Activated naive CD8-positive, alpha-beta T cell treated with anti-CD3 and anti-CD28 coated beads, Interleukin-2, amount 50 U/mL, for 24 hours (primary cell): ENCODE data around the gene TRAPPC3.

Experiments used
- ATAC-seq: fragments of 150-1000 bp; cut with Tn5 transposase; one replicate; pipeline ENCODE4 v1.10.0; 2021
- DNase-seq: peaks from one replicate; pipeline ENCODE4 v3.0.0; 2021
- H3K27ac Mint-ChIP-seq: one replicate; pipeline ENCODE4 v1.8.0; 2021; ENCODE audit warnings: mild to moderate bottlenecking, mixed read lengths
- H3K27me3 Mint-ChIP-seq: one replicate; pipeline ENCODE4 v1.8.0; 2021; ENCODE audit warnings: mixed read lengths
- H3K36me3 Mint-ChIP-seq: one replicate; pipeline ENCODE4 v1.8.0; 2021; ENCODE audit warnings: low read depth, mixed read lengths
- H3K4me1 Mint-ChIP-seq: one replicate; pipeline ENCODE4 v1.8.0; 2021; ENCODE audit warnings: mixed read lengths
- H3K4me3 Mint-ChIP-seq: one replicate; pipeline ENCODE4 v1.8.0; 2021; ENCODE audit warnings: mild to moderate bottlenecking, moderate library complexity, mixed read lengths
- H3K9me3 Mint-ChIP-seq: one replicate; pipeline ENCODE4 v1.8.0; 2021; ENCODE audit warnings: mixed read lengths

Gene TRAPPC3

GRCh38 chr1:36096500-36097432, 52.5 kb downstream of the TRAPPC3 start:
- H3K27me3 Mint-ChIP-seq, result no peaks in the 10 kb centered on the region
- no peaks in the 10 kb centered on the region for H3K9me3 Mint-ChIP-seq
- ATAC-seq (no peak), DNase-seq (no peak)
- H3K27ac Mint-ChIP-seq, result no peak overlapping the region
- no peaks in the 10 kb centered on the region for H3K4me1 Mint-ChIP-seq
- H3K36me3 Mint-ChIP-seq, result peaks cover 11% of the 10 kb centered on the region
- H3K4me3 Mint-ChIP-seq, result no peak overlapping the region

GRCh38 chr1:36095760-36096405, 53.4 kb downstream of the TRAPPC3 start:
- no peak overlapping the region for H3K4me3 Mint-ChIP-seq
- H3K27ac Mint-ChIP-seq, result no peak overlapping the region
- no peak for ATAC-seq
- DNase-seq, result no peak
- no peaks in the 10 kb centered on the region for H3K27me3 Mint-ChIP-seq
- peaks cover 4% of the 10 kb centered on the region for H3K4me1 Mint-ChIP-seq
- no peaks in the 10 kb centered on the region for H3K9me3 Mint-ChIP-seq
- H3K36me3 Mint-ChIP-seq, result peaks cover 12% of the 10 kb centered on the region

- Mint-ChIP-seq H3K9me3 (no peaks in the 10 kb centered on the region), H3K27ac (no peak overlapping the region), H3K27me3 (no peaks in the 10 kb centered on the region), H3K4me3 (no peak overlapping the region), H3K36me3 (peaks cover 17% of the 10 kb centered on the region), H3K4me1 (peaks cover 12% of the 10 kb centered on the region)
- ATAC-seq (no peak), DNase-seq (no peak)
Measured at GRCh38 chr1:36094621-36095061, 54.6 kb downstream of the TRAPPC3 start.

GRCh38 chr1:36093929-36094328, 55.4 kb downstream of the TRAPPC3 start:
- Mint-ChIP-seq H3K4me3 (no peak overlapping the region), H3K36me3 (peaks cover 22% of the 10 kb centered on the region), H3K9me3 (no peaks in the 10 kb centered on the region), H3K4me1 (peaks cover 17% of the 10 kb centered on the region), H3K27me3 (no peaks in the 10 kb centered on the region), H3K27ac (no peak overlapping the region)
- DNase-seq, result no peak
- no peak for ATAC-seq

DNA sequence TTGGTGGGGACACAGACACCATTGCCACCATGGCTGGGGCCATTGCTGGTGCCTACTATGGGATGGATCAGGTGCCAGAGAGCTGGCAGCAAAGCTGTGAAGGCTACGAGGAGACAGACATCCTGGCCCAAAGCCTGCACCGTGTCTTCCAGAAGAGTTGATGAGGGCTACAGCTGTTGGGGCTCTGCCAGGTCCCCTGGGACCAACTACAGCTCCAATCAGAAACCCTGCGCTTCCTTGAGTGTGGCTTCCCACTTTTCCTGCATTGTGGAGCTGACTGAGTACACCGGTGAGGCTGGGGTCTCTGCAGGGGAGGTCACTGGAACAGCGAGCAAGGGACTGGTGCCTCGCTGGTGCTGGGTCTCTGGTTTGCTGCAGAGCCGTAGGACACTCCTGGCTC, 56.1 kb downstream of the TRAPPC3 start:
- no peak for DNase-seq
- peaks cover 17% of the 10 kb centered on the region for H3K4me1 Mint-ChIP-seq
- no peak overlapping the region for H3K4me3 Mint-ChIP-seq
- ATAC-seq, result no peak
- H3K36me3 Mint-ChIP-seq, result peaks cover 22% of the 10 kb centered on the region
- no peaks in the 10 kb centered on the region for H3K27me3 Mint-ChIP-seq
- H3K9me3 Mint-ChIP-seq, result no peaks in the 10 kb centered on the region
- no peak overlapping the region for H3K27ac Mint-ChIP-seq

GRCh38 chr1:36092798-36093185, 56.5 kb downstream of the TRAPPC3 start:
- DNase-seq (no peak), ATAC-seq (no peak)
- Mint-ChIP-seq H3K4me3 (no peak overlapping the region), H3K27ac (no peak overlapping the region), H3K9me3 (no peaks in the 10 kb centered on the region), H3K4me1 (peaks cover 18% of the 10 kb centered on the region), H3K27me3 (no peaks in the 10 kb centered on the region), H3K36me3 (peaks cover 22% of the 10 kb centered on the region)

- no peak overlapping the region for H3K4me3 Mint-ChIP-seq
- H3K27ac Mint-ChIP-seq, result no peak overlapping the region
- H3K4me1 Mint-ChIP-seq, result peaks cover 18% of the 10 kb centered on the region
- H3K9me3 Mint-ChIP-seq, result no peaks in the 10 kb centered on the region
- DNase-seq (no peak), ATAC-seq (no peak)
- H3K36me3 Mint-ChIP-seq, result peaks cover 22% of the 10 kb centered on the region
- no peaks in the 10 kb centered on the region for H3K27me3 Mint-ChIP-seq
Measured at GRCh38 chr1:36092166-36092797, 57.0 kb downstream of the TRAPPC3 start.

DNA sequence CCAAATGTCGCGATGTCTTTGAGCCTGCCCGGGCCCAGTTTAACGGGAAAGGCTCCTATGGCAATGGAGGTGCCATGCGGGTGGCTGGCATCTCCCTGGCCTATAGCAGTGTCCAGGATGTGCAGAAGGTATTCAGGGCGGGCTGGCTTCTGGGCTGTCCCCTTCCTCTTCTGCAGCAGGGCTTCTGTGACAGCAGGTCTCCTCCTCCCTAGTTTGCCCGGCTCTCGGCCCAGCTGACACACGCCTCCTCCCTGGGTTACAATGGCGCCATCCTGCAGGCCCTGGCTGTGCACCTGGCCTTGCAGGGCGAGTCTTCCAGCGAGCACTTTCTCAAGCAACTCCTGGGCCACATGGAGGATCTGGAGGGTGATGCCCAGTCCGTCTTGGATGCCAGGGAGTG, 57.6 kb downstream of the TRAPPC3 start:
- H3K9me3 Mint-ChIP-seq, result no peaks in the 10 kb centered on the region
- no peak overlapping the region for H3K27ac Mint-ChIP-seq
- peaks cover 22% of the 10 kb centered on the region for H3K36me3 Mint-ChIP-seq
- peaks cover 18% of the 10 kb centered on the region for H3K4me1 Mint-ChIP-seq
- H3K4me3 Mint-ChIP-seq, result peak overlapping the region; percentile 24
- H3K27me3 Mint-ChIP-seq, result no peaks in the 10 kb centered on the region
- ATAC-seq (no peak), DNase-seq (no peak)

- Mint-ChIP-seq H3K27ac (no peak overlapping the region), H3K4me1 (peaks cover 18% of the 10 kb centered on the region), H3K27me3 (peaks cover 4% of the 10 kb centered on the region), H3K9me3 (no peaks in the 10 kb centered on the region), H3K36me3 (peaks cover 22% of the 10 kb centered on the region), H3K4me3 (peak overlapping the region; percentile 24)
- ATAC-seq, result no peak
- DNase-seq, result no peak
Measured at GRCh38 chr1:36091141-36091540, 58.1 kb downstream of the TRAPPC3 start.

- peak overlapping the region; percentile 89 for H3K27ac Mint-ChIP-seq
- peak; percentile 34 for DNase-seq
- no peak for ATAC-seq
Measured at GRCh38 chr1:36089393-36090121, 59.7 kb downstream of the TRAPPC3 start.

DNA sequence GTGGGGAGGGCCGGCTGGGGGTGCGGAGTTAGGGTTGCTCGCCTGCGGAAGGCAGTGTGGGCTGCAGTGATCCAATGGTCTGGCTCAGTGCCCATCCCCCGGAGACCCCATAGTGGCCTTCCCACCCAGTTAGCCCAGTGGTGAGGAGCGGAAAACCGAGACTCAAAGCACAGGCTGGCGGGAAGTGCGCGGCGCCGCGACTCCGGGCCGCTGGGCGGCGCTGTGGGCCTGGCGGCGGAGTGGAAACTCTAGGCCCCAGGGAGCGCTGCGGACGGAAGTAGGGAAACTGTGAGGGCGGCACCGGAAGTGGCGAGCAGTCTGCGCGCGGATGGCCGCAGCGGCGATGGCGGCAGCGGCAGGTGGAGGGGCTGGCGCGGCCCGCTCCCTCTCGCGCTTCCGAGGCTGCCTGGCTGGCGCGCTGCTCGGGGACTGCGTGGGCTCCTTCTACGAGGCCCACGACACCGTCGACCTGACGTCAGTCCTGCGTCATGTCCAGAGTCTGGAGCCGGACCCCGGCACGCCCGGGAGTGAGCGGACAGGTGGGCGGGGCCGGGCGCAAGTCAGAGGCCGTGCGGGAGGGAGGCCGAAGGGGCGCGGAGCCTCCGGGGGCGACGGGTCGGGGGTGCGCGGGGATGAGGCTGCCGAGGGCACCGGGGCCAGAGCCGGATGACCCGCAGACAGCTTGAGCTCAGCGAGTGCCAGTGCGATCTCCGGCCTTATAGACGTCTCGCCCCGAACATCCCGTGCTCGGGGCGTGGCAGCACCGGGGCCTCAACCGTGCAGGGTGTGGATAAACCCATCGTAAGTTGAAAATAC, 60.5 kb downstream of the TRAPPC3 start, which contains the start of gene ADPRS:
Gene ADPRS (plus strand): TSS at position 316 of the 816 bp plus-strand sequence. CDS start 13 bp downstream, at position 329.
- Mint-ChIP-seq H3K4me1 (peaks cover 21% of the 10 kb centered on the region), H3K27ac (peak within 1 kb of the TSS; percentile 89), H3K9me3 (no peaks in the 10 kb centered on the region), H3K27me3 (peaks cover 14% of the 10 kb centered on the region), H3K4me3 (peak within 1 kb of the TSS; percentile 95), H3K36me3 (peaks cover 22% of the 10 kb centered on the region)
- peak; percentile 89 for ATAC-seq
- peak; percentile 95 for DNase-seq

More at GRCh38 chr1:36089393-36090121, 59.7 kb downstream of the TRAPPC3 start:
- Mint-ChIP-seq H3K4me3 (peak overlapping the region; percentile 95), H3K9me3 (no peaks in the 10 kb centered on the region), H3K4me1 (peaks cover 18% of the 10 kb centered on the region), H3K27me3 (peaks cover 11% of the 10 kb centered on the region), H3K36me3 (peaks cover 22% of the 10 kb centered on the region)

GRCh38 chr1:36088265-36088576, 61.1 kb downstream of the TRAPPC3 start:
- peaks cover 21% of the 10 kb centered on the region for H3K4me1 Mint-ChIP-seq
- no peak for ATAC-seq
- H3K4me3 Mint-ChIP-seq, result peak overlapping the region; percentile 95
- peaks cover 18% of the 10 kb centered on the region for H3K36me3 Mint-ChIP-seq
- DNase-seq, result no peak
- no peaks in the 10 kb centered on the region for H3K9me3 Mint-ChIP-seq
- no peak overlapping the region for H3K27ac Mint-ChIP-seq
- H3K27me3 Mint-ChIP-seq, result peaks cover 16% of the 10 kb centered on the region

GRCh38 chr1:36087233-36088123, 61.8 kb downstream of the TRAPPC3 start:
- Mint-ChIP-seq H3K27ac (peak overlapping the region; percentile 46), H3K36me3 (peaks cover 15% of the 10 kb centered on the region), H3K4me3 (no peak overlapping the region), H3K27me3 (peaks cover 19% of the 10 kb centered on the region), H3K4me1 (peaks cover 21% of the 10 kb centered on the region), H3K9me3 (no peaks in the 10 kb centered on the region)
- DNase-seq (no peak), ATAC-seq (no peak)
